HG03064 (cell line): ENCODE data around the gene YPEL4.
"Not testable (repeated sequence)": the region's sequence is repeated elsewhere in the genome, so short reads cannot be mapped to it uniquely, and the experiment has no call there.

ENCODE experiments used
- ATAC-seq: cut with Tn5 transposase; IDR thresholded peaks from one replicate; pipeline ENCODE4 v1.9.1; 2021; ENCODE audit warnings: low read depth; ENCODE audit not compliant: unreplicated experiment

Gene YPEL4

GRCh38 chr11:57649826-57650738, at the start of gene YPEL4:
Gene YPEL4, minus strand, starts transcription at chr11:57649912. Its CDS starts 2,805 bp downstream, at chr11:57647107.
- ATAC-seq, result no peak

DNA sequence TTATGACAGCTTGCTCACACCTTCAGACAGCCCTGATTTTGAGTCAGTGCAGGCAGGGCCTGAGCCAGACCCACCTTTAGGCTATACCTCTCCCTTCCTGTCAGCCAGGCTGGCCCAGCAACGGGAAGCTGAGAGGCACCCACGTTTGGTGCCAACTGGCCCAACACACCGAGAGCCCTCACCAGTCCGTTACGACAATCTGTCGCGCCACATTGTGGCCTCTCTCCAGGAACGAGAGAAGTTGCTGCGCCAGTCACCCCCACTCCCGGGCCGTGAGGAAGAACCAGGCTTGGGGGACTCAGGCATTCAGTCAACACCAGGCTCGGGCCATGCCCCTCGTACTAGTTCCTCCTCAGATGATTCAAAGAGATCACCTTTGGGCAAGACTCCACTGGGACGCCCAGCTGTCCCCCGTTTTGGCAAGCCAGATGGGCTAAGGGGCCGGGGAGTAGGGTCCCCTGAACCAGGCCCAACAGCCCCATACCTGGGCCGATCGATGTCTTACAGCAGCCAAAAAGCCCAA, 49.2 kb upstream of the YPEL4 start:
- ATAC-seq, result no peak

DNA sequence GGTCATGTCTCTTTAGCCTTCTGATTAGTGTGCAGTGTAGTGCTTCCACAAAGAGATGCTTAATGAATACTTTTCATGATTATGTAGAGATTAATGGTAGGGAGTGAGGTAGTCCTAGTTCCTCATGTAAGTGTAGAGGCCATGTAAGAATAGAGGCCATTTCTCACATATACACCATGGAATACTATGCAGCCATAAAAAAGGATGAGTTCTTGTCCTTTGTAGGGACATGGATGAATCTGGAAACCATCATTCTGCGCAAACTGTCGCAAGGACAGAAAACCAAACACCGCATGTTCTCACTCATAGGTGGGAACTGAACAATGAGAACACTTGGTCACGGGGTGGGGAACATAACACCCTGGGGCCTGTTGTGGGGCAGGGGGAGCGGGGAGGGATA, 40.8 kb upstream of the YPEL4 start:
- not testable (repeated sequence) for ATAC-seq

- no peak for ATAC-seq
Observed at GRCh38 chr11:57681168-57681567, 31.5 kb upstream of the YPEL4 start.

DNA sequence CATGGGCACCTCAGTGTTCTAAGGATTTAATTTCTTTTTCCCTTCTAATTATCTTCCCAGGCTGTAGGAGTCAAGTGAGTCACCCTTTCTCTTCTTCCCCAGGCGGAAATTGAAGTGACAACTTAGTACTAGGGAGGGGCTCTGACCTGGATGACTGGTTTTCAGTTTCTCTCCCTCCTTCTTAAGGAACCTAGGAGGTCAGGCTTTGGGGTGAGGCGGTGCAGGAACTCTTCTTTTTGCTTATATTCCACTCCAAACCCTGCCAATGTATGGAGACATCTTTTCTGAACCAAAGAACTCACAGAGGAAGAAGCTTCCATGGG, 30.8 kb upstream of the YPEL4 start:
- no peak for ATAC-seq

DNA sequence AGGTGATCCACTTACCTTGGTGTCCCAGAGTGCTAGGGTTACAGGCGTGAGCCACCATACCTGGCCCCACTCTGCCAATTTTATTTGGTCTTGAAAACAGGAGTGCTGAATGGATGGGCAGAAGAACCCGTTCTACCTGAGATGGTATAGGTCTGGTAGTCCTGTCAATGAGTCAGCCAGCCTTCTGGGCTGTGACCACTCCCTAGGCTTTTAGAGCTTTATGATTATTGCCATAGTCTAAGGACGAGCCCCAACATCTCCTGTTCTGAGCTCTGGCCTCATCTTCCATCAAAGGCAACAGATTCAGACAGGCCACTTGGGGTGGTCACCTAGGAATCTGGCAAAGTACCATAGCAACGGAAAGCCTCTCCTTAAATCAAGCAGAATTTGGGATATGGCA, 29.7 kb upstream of the YPEL4 start:
- ATAC-seq, result no peak

GRCh38 chr11:57675176-57675941, 25.6 kb upstream of the YPEL4 start:
- no peak for ATAC-seq

DNA sequence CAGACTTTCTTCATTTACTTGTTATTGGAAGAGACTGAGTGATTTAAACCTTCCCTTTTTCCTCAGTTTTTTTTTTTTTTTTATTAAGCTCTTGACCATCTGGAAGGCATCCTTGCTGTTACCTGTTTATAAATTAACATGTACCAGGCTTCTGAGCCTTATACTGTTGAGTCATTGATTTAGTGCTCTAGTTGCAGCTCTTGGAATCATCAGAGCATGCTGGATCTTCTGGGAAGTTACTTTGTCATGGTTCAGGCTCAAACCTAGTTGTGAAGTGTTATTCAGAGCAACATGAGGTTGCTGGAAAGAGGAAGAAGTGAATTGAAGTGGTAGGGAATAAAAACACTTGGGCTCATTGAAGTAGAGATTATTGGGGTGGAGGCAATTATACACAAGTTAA, 24.5 kb upstream of the YPEL4 start:
- ATAC-seq, result no peak

GRCh38 chr11:57668434-57668782, 18.7 kb upstream of the YPEL4 start:
- ATAC-seq, result peak; percentile 23

GRCh38 chr11:57667736-57668433, 18.2 kb upstream of the YPEL4 start, which contains the start of gene ZDHHC5:
Gene ZDHHC5, plus strand, starts transcription at chr11:57668114. Its CDS starts 4,977 bp downstream, at chr11:57673091.
- ATAC-seq, result peak; percentile 81

- ATAC-seq, result peak; percentile 60
Observed at GRCh38 chr11:57667117-57667735, 17.5 kb upstream of the YPEL4 start.

- ATAC-seq, result no peak
Observed at GRCh38 chr11:57663975-57664374, 14.3 kb upstream of the YPEL4 start.

DNA sequence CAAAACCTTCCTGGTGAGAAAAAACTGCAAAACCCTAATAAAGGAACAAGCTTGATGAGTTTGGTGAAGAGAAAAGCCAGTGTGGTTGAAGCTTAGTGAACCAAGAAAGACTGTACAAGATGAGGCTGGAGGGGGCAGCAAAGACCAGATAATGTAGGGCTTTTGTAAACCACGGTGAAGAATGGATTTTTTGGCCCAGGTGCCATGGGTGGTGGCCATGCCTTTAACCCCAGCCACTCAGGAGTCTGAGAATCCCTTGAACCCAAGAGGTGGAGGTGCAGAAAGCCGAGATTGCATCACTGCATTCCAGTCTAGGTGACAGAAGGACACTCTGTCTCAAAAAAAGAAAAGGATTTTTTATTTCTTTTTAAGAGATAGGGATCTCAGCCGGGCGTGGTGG, 13.2 kb upstream of the YPEL4 start:
- ATAC-seq, result no peak

DNA sequence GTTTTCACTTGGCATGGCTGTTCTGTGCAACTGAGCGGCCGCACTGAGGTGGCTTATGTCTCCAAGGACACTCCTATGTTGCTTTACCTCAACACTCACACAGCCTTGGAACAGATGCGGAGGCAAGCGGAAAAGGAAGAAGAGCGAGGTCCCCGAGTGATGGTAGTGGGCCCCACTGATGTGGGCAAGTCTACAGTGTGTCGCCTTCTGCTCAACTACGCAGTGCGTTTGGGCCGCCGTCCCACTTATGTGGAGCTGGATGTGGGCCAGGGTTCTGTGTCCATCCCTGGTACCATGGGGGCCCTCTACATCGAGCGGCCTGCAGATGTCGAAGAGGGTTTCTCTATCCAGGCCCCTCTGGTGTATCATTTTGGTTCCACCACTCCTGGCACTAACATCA, 10.0 kb upstream of the YPEL4 start:
- no peak for ATAC-seq

GRCh38 chr11:57658023-57658361, 8.3 kb upstream of the YPEL4 start:
- no peak for ATAC-seq

DNA sequence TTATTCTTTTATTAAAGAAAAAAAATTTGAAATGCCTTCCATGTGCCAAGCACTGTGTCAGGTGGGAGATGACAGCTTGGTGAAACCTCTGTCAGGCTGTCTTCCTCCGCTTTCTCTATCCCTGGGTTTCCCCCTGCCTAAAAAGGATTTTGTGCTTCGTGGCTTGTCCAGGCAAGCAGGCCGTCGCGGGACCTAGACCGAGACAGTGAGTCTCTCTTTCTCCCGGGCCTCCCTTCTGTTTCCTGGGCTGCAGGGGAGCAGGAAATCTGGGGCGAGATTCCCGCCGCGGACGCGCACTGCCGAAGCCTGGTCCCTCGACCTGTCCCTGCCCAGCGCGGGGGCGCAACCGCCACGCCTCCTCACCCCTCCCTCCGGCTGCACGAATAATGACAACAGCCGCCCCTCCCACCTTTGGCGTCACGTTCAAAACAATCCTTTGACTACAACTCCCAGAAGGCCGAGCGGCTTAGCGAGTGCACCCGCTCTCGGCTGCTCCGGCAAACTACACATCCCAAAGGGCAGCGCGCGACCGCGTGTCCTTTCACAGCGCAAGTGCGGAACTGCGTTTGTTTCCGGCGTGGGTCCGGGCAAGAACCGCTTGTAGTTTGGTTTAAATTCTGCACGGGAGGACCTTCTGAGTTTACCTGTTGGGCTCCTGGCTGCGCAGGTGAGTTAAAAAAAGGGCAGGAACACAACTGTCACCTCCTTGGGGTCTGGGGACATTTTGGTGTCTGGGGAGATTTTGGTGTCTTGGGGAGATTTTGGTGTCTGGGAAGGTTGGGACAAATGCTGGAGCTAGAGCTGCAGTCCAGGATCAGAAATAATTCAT, 7.7 kb upstream of the YPEL4 start, which contains the start of gene CLP1:
Gene CLP1, plus strand, starts transcription at position 569 of the 829 bp plus-strand sequence. CDS start 1,715 bp downstream, outside the sequence.
- peak; percentile 97 for ATAC-seq

DNA sequence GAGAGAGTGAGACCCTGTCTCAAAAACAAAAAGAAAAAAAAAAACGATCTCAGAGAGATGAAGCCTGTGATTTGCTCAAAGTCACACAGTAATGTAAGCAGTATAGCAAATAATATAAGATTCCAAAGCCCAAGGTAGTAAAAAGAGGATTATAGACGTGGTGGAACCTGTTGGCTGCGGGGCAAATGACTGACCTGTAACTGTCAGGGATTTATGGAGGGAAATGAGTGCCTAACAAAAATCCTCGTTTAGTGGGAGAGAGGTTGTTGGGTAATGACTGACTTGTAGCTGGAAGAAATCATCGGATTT, 7.1 kb upstream of the YPEL4 start:
- no peak for ATAC-seq

DNA sequence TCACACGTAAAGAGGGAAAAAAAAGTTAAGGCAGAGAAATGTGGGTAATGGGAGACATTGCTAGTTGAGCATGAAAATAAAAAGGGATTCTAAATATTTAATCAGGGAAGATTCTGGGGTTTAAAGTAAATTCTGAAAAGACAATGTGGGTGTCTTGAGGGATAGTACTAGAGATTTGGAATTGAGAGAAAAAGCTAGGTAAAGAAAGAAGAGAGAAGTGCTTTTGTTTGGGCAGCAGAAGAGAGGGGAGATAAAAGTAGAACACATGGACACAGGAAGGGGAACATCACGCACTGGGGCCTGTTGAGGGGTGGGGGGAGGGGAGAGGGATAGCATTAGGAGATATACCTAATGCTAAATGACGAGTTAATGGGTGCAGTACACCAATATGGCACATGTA, 3.5 kb upstream of the YPEL4 start:
- ATAC-seq, result no peak

GRCh38 chr11:57652662-57653061, 3.0 kb upstream of the YPEL4 start:
- ATAC-seq, result no peak

GRCh38 chr11:57652230-57652629, 2.5 kb upstream of the YPEL4 start:
- not testable (repeated sequence) for ATAC-seq
